ENCODE data around the gene MYO7A.
A peak's percentile ranks its signal among the peaks of the same experiment; 100 is the strongest.

The MYO7A gene

GRCh38 chr11:77144857-77145428 lies 16.9 kb downstream of the MYO7A start:
- H3K9me3 Mint-ChIP-seq: no peaks in the 10 kb centered on the region
- peaks cover 55% of the 10 kb centered on the region for H3K27me3 Mint-ChIP-seq
- intact Hi-C loops (cut with micrococcal nuclease): no loop called here
- H3K27ac Mint-ChIP-seq: no peak overlapping the region
- peaks cover 8% of the 10 kb centered on the region for H3K4me1 Mint-ChIP-seq (ENCODE audit: low read depth)
- no peak overlapping the region for H3K4me3 Mint-ChIP-seq
- no peaks in the 10 kb centered on the region for H3K36me3 Mint-ChIP-seq (ENCODE audit: low read depth)

- no peak overlapping the region for H3K4me3 Mint-ChIP-seq
- no peaks in the 10 kb centered on the region for H3K9me3 Mint-ChIP-seq
- peaks cover 54% of the 10 kb centered on the region for H3K27me3 Mint-ChIP-seq
- no peak overlapping the region for H3K27ac Mint-ChIP-seq
- intact Hi-C loops (cut with micrococcal nuclease): no loop called here
- H3K36me3 Mint-ChIP-seq (ENCODE audit: low read depth): no peaks in the 10 kb centered on the region
- peaks cover 8% of the 10 kb centered on the region for H3K4me1 Mint-ChIP-seq (ENCODE audit: low read depth)
These were observed 18.4 kb downstream of the MYO7A start for GRCh38 chr11:77146261-77147035.

GRCh38 chr11:77147036-77147315 lies 18.9 kb downstream of the MYO7A start:
- no peaks in the 10 kb centered on the region for H3K9me3 Mint-ChIP-seq
- H3K4me3 Mint-ChIP-seq: no peak overlapping the region
- H3K4me1 Mint-ChIP-seq (ENCODE audit: low read depth): peaks cover 12% of the 10 kb centered on the region
- H3K27ac Mint-ChIP-seq: no peak overlapping the region
- H3K36me3 Mint-ChIP-seq (ENCODE audit: low read depth): no peaks in the 10 kb centered on the region
- intact Hi-C loops (cut with micrococcal nuclease): no loop called here
- peaks cover 54% of the 10 kb centered on the region for H3K27me3 Mint-ChIP-seq

GRCh38 chr11:77147668-77148321 lies 19.7 kb downstream of the MYO7A start:
- Mint-ChIP-seq H3K4me3 (peak overlapping the region; percentile 66), H3K4me1 (ENCODE audit: low read depth) (peaks cover 20% of the 10 kb centered on the region), H3K36me3 (ENCODE audit: low read depth) (no peaks in the 10 kb centered on the region), H3K27me3 (peaks cover 55% of the 10 kb centered on the region), H3K27ac (no peak overlapping the region), H3K9me3 (no peaks in the 10 kb centered on the region)
- intact Hi-C loops (cut with micrococcal nuclease): no loop called here

GRCh38 chr11:77148963-77149715 lies 21.1 kb downstream of the MYO7A start:
- Mint-ChIP-seq H3K4me1 (ENCODE audit: low read depth) (peaks cover 24% of the 10 kb centered on the region), H3K36me3 (ENCODE audit: low read depth) (no peaks in the 10 kb centered on the region), H3K27me3 (peaks cover 62% of the 10 kb centered on the region), H3K9me3 (no peaks in the 10 kb centered on the region), H3K4me3 (no peak overlapping the region), H3K27ac (no peak overlapping the region)
- intact Hi-C loops (cut with micrococcal nuclease): no loop called here

GRCh38 chr11:77149716-77150392 lies 21.8 kb downstream of the MYO7A start:
- Mint-ChIP-seq H3K4me3 (no peak overlapping the region), H3K4me1 (ENCODE audit: low read depth) (peaks cover 24% of the 10 kb centered on the region), H3K27me3 (peaks cover 64% of the 10 kb centered on the region), H3K9me3 (no peaks in the 10 kb centered on the region), H3K36me3 (ENCODE audit: low read depth) (no peaks in the 10 kb centered on the region), H3K27ac (no peak overlapping the region)
- intact Hi-C loops (cut with micrococcal nuclease): no loop called here

- H3K27me3 Mint-ChIP-seq: peaks cover 60% of the 10 kb centered on the region
- H3K36me3 Mint-ChIP-seq (ENCODE audit: low read depth): no peaks in the 10 kb centered on the region
- H3K9me3 Mint-ChIP-seq: no peaks in the 10 kb centered on the region
- no peak overlapping the region for H3K27ac Mint-ChIP-seq
- peaks cover 24% of the 10 kb centered on the region for H3K4me1 Mint-ChIP-seq (ENCODE audit: low read depth)
- intact Hi-C loops (cut with micrococcal nuclease): no loop called here
- H3K4me3 Mint-ChIP-seq: no peak overlapping the region
These were observed 22.8 kb downstream of the MYO7A start for GRCh38 chr11:77150836-77151235.

- intact Hi-C loops (cut with micrococcal nuclease): no loop called here
- H3K36me3 Mint-ChIP-seq (ENCODE audit: low read depth): no peaks in the 10 kb centered on the region
- H3K27me3 Mint-ChIP-seq: peaks cover 49% of the 10 kb centered on the region
- peaks cover 24% of the 10 kb centered on the region for H3K4me1 Mint-ChIP-seq (ENCODE audit: low read depth)
- H3K27ac Mint-ChIP-seq: peak overlapping the region; percentile 14
- no peak overlapping the region for H3K4me3 Mint-ChIP-seq
- no peaks in the 10 kb centered on the region for H3K9me3 Mint-ChIP-seq
These were observed 23.9 kb downstream of the MYO7A start for GRCh38 chr11:77151804-77152509.

- Mint-ChIP-seq H3K27ac (no peak overlapping the region), H3K4me3 (no peak overlapping the region), H3K36me3 (ENCODE audit: low read depth) (no peaks in the 10 kb centered on the region), H3K27me3 (peaks cover 41% of the 10 kb centered on the region), H3K9me3 (no peaks in the 10 kb centered on the region), H3K4me1 (ENCODE audit: low read depth) (peaks cover 21% of the 10 kb centered on the region)
- intact Hi-C loops (cut with micrococcal nuclease): no loop called here
These were observed 24.8 kb downstream of the MYO7A start for GRCh38 chr11:77152846-77153245.

GRCh38 chr11:77153276-77154185 lies 25.5 kb downstream of the MYO7A start:
- no peak overlapping the region for H3K27ac Mint-ChIP-seq
- H3K4me3 Mint-ChIP-seq: no peak overlapping the region
- peaks cover 16% of the 10 kb centered on the region for H3K4me1 Mint-ChIP-seq (ENCODE audit: low read depth)
- intact Hi-C loops (cut with micrococcal nuclease): no loop called here
- H3K9me3 Mint-ChIP-seq: no peaks in the 10 kb centered on the region
- peaks cover 35% of the 10 kb centered on the region for H3K27me3 Mint-ChIP-seq
- no peaks in the 10 kb centered on the region for H3K36me3 Mint-ChIP-seq (ENCODE audit: low read depth)

- no peaks in the 10 kb centered on the region for H3K9me3 Mint-ChIP-seq
- H3K27me3 Mint-ChIP-seq: peaks cover 30% of the 10 kb centered on the region
- no peak overlapping the region for H3K4me3 Mint-ChIP-seq
- intact Hi-C loops (cut with micrococcal nuclease): no loop called here
- no peak overlapping the region for H3K27ac Mint-ChIP-seq
- no peaks in the 10 kb centered on the region for H3K36me3 Mint-ChIP-seq (ENCODE audit: low read depth)
- peaks cover 16% of the 10 kb centered on the region for H3K4me1 Mint-ChIP-seq (ENCODE audit: low read depth)
These were observed 26.5 kb downstream of the MYO7A start for GRCh38 chr11:77154381-77155081.

GRCh38 chr11:77155082-77155475 lies 27.0 kb downstream of the MYO7A start:
- Mint-ChIP-seq H3K27me3 (peaks cover 29% of the 10 kb centered on the region), H3K4me3 (no peak overlapping the region), H3K27ac (no peak overlapping the region), H3K4me1 (ENCODE audit: low read depth) (peaks cover 16% of the 10 kb centered on the region), H3K9me3 (no peaks in the 10 kb centered on the region), H3K36me3 (ENCODE audit: low read depth) (no peaks in the 10 kb centered on the region)
- intact Hi-C loops (cut with micrococcal nuclease): no loop called here

Data from dendritic cell treated with granulocyte-macrophage colony-stimulating factor and Interleukin-4, amounts not matched to agents 40 ng/mL and 50 ng/mL, for 4 days (primary cell).